Measurements from ENCODE around the gene TBC1D2B.

Gene TBC1D2B

DNA sequence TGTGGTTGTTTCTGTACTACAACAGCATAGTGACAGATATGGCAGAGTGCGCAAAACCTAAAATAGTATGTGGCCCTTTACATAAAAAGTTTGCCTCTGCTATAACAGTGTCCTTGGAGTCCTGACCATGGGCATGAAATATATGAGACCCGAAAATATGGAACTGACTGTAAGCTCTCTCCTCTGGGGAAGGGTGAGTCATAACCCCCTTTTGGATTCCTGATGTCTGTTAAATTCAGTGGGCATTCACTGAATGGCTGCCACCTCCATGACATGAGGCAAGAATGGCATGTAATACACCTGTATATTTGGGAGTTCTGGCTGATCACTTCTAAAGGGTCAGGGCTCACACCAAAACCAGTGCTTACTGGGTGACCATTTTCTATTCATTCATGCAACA is 6.1 kb downstream of the TBC1D2B start:
- DNase-seq, result no peak

DNA sequence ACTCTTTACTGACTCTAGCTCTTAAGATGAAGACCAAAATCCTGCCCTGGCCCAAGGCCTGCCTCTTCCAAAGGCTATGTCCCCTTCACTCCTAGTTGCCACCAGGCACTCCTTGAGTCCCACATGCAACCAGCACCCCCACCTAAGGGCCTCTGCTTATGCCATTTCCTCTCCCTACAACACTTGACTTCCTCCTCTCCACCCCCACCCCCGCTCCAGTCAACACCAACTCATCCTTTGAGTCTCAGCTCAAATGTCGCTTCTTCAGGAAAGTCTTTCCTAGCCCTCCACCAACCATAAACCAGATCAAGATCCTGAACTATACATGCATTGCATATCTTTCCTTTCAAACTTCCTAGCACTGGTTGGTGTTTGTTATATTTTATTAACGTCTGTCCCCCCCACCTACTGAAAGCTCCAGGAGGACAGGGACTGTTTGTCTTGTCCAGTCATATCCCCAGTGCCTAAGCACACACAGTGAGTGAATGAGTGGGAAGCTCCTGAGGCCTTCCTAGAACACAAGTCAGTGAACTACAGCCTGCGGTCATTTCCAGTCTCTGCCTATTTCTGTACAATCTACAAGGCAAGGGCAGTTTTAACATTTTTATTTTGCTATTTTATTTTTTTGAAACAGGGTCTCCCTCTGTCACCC is 7.3 kb downstream of the TBC1D2B start:
- no peak for DNase-seq

- DNase-seq, result no peak
Observed at GRCh38 chr15:78069462-78070029, 8.0 kb downstream of the TBC1D2B start.

DNA sequence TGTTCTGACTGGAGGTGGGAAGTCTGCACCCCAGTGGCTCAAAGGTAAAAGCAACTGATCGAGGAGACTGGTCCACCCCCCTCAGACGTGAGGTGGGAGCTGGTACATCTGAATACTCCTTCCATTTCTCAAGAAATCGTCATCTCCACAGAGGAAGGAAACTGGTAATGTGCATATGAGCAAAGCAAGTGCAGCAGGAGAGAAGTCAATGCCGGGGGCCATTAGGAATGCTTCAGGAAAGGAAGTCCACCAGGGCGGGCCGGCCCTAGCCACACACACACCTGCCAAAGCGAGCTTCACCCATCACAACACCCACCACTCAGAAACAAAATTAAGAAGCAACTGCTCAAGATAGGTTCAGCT is 8.5 kb downstream of the TBC1D2B start:
- DNase-seq, result no peak

DNA sequence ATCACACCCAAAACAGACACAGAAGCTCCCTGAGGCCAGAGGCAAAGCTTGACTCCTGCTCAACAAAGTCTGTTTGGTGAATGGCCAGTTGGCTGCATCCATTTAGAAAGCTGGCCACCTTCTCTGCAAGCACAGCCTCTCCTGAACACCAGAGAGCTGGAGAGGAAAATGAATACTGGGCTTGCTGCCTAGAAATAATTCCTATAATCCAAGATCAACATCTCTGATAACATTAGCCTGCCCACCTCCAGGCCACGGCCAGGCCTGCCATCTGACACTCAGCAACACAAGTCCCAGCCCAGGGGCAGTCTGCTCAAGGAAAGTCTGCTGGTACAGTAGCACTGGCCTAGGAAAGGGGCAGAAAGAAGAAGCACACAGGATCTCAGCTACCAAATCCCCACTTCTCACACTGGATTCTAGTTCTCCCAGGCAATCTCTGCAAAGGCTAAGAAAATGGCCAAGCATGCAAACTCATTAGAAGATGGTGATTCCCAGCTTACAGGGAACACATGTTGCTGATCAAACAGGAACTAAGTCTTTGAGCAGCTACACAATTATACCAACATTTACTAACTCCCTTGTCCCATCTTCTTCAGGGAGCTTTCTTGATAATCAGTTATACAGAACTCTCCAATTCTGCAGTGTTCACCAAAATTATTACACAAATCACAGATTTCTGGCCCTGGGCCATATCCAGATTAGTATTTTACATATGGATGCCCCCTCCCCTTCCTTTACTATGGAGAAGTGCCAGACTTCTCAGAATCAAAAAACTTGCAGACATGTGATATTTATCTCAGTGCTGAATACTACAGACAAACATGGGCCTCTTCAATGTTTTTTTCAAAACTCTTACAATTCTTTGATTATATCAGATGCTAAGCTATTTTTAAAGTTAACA is 9.9 kb downstream of the TBC1D2B start:
- no peak for DNase-seq

- DNase-seq, result no peak
Observed at GRCh38 chr15:78065973-78066946, 11.3 kb downstream of the TBC1D2B start.

DNA sequence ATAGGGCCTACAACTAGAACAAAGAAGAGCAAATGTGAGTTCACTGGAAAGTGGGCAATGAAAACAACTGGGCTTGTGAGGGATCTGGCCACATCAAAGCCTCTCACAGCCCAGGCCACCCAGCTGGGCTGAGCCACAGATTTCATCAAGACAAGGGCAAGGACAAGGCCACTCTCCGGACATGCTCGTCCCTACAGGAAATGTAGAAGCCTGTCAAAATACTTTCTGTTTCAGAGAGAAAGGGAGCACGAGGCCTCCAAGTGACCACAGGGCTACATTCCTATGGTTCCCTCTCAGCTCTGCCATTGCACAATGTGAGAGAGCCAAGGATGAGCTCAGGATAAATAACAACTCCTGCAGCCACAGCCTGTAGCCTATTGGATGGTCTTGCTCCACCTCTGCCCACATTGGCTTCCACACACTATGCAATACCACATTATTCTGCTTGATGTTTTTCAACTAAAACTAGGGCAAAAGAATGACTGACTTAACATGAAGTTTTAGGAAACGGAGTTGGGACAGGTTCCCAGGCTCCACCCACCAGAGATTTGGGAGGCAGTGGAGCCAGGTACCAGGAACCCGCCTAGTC is 12.1 kb downstream of the TBC1D2B start:
- no peak for DNase-seq

GRCh38 chr15:78064544-78064943 is 13.0 kb downstream of the TBC1D2B start:
- DNase-seq, result no peak

DNA sequence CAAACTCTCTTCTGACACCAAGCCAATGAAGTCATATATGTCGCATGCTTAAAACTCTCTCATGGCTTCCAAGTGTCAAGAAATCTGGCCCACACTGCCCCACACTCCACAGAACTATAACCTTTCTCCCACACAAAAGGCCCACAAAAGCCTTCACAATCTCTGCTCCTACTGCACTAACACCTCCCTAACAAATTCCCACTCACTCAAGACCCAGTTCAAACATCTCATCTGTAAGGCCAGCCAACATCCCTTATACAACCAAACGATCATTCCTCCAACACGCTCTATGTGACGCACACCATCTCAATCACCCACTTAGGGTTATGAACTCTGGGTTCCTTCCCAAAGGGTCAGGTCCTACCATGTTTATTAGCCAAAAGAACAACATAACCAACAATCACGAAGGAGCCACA is 13.5 kb downstream of the TBC1D2B start:
- DNase-seq, result no peak

DNA sequence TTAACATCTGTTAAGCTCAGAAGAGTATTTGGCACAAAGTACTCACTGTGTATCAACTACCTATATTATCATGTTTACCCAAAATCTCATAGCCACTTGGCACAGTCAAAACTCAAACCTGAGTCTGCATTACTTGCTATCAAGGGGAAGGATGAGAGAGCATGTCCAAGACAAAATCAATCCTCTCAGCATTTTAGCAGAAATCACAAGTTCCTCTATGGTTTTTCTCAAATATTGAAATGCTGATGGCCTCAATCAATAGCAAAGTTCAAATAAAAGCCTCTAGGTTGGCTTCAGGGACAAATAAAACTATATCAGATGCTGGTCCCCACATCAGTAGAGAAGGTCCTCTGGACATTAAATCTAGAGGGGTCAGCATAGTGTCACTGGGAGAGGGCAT is 14.3 kb downstream of the TBC1D2B start:
- no peak for DNase-seq

- DNase-seq, result no peak
Observed at GRCh38 chr15:78061963-78062427, 15.5 kb downstream of the TBC1D2B start.

GRCh38 chr15:78060232-78060631 is 17.3 kb downstream of the TBC1D2B start:
- DNase-seq, result no peak

- DNase-seq, result no peak
Observed at GRCh38 chr15:78059110-78059839, 18.2 kb downstream of the TBC1D2B start.

GRCh38 chr15:78058401-78058935 is 19.0 kb downstream of the TBC1D2B start:
- no peak for DNase-seq

DNA sequence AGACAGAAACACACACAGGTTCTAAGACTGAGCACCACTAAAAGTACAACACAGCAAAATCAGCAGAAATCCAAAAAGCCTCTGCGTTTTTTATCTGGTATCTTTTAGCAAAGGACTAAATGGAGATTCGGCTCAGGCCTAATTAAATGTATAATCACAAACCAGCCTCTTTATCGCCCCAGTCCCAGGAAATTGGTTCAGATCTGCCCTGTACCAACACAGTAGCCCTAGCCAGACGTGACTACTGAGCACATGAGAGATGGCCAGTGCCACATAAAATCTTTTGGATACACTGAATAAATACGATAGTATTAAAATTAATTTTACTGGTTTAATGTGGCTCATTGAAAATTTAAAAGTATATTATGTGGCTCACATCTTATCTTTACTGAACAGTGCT is 19.7 kb downstream of the TBC1D2B start:
- DNase-seq, result no peak

DNA sequence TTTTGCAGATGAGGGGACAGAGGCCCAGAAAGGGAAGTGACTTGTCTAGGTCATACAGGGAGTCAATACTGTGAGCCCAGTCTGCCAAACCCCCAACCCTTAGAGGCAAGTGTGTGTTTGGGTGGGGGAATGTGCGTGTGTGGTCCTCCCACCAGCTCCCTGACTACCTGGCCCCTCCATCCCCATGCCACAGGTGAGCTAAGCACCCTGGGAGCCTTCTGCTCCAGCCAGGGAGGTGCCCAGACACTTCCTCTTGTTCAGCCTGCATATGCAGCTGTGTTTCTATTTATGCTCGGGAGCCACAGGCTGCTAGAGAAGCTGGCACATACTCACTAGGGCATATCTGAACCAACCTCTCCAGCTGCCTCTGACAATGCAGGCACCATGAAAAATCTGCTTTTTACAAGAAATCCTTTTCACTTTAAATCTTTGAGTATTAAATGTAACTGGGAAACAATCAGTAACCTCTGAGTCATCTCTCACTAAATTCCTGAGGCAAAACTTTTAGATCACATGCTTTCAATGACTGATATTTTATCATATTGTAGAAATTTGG is 20.7 kb downstream of the TBC1D2B start:
- DNase-seq, result no peak

GRCh38 chr15:78055919-78056713 is 21.4 kb downstream of the TBC1D2B start:
- no peak for DNase-seq

DNA sequence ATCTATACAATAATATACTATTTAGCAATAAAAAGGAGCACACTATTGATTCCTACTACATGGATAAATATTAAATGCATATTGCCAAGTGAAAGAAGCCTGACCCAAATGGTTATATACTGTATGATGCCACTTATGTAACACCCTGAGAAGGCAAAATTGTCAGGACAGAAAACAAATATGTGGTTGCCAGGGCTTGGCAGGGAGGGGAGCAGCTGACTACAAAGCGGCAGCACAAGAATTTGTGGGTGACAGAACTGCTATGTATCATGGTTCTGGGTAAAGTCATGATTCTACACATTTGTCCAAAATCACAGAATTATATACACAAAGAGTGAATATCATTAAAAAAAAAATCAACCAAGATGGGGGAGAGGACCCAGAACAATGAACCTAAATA is 22.5 kb downstream of the TBC1D2B start:
- no peak for DNase-seq

- DNase-seq, result no peak
Observed at GRCh38 chr15:78054518-78054917, 23.0 kb downstream of the TBC1D2B start.

GRCh38 chr15:78052545-78052944 is 25.0 kb downstream of the TBC1D2B start:
- no peak for DNase-seq
